Skeletal muscle satellite cell (primary cell): Measurements from ENCODE around the gene C11orf91.

ENCODE experiments used
- H3K27me3 ChIP-seq: 2 replicates; pipeline ENCODE4 v1.7.0; 2013; ENCODE audit warnings: low read length; ENCODE audit not compliant: control insufficient read depth, insufficient read depth
- H3K36me3 ChIP-seq: 2 replicates; pipeline ENCODE4 v1.7.0; 2013; ENCODE audit warnings: mild to moderate bottlenecking, control low read depth, low read length; ENCODE audit not compliant: insufficient read depth
- H3K4me1 ChIP-seq: 2 replicates; pipeline ENCODE4 v1.7.0; 2013; ENCODE audit warnings: low read length; ENCODE audit not compliant: control insufficient read depth, insufficient read depth
- H3K4me2 ChIP-seq: 2 replicates; pipeline ENCODE4 v1.7.0; 2013; ENCODE audit warnings: mild to moderate bottlenecking, low read length
- H3K4me3 ChIP-seq: 2 replicates; pipeline ENCODE4 v1.7.0; 2013; ENCODE audit warnings: low read length
- H3K9ac ChIP-seq: 2 replicates; pipeline ENCODE4 v1.7.0; 2013; ENCODE audit warnings: mild to moderate bottlenecking, low read depth, low read length, moderate library complexity
- H3K9me3 ChIP-seq: replicated peaks from 2 replicates; pipeline ENCODE4 v1.7.0; 2013; ENCODE audit warnings: mild to moderate bottlenecking, control low read depth, low read length

Gene C11orf91

DNA sequence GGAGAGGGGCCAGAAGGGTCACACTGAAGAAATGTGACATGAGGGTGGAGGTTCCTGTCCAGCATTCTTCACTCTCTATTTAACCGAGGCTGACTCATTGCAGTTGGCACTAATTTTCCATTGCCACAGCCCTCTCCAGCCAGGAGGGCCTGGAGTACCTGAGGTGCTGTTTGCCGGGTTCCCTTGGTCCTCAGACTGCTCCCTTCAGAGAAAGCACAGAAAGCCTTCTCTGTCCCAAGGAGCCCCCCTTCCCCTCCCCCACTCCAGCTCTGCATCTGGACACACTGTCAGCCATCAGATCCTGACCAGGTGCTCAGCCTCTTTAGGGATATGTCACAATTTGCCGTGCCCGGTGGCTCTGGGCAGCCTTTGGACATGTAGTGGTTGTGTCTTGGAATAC, 3.2 kb upstream of the C11orf91 start:
- Histone ChIP-seq H3K9me3 (no peaks in the 10 kb centered on the region), H3K4me3 (no peak overlapping the region), H3K36me3 (peaks cover 50% of the 10 kb centered on the region), H3K9ac (peak overlapping the region; percentile 92), H3K4me1 (peaks cover 93% of the 10 kb centered on the region), H3K4me2 (peak overlapping the region; percentile 17), H3K27me3 (no peaks in the 10 kb centered on the region)

- Histone ChIP-seq H3K9ac (peak overlapping the region; percentile 92), H3K4me1 (peaks cover 91% of the 10 kb centered on the region), H3K27me3 (no peaks in the 10 kb centered on the region)
Observed at GRCh38 chr11:33703234-33703633, 2.6 kb upstream of the C11orf91 start.

DNA sequence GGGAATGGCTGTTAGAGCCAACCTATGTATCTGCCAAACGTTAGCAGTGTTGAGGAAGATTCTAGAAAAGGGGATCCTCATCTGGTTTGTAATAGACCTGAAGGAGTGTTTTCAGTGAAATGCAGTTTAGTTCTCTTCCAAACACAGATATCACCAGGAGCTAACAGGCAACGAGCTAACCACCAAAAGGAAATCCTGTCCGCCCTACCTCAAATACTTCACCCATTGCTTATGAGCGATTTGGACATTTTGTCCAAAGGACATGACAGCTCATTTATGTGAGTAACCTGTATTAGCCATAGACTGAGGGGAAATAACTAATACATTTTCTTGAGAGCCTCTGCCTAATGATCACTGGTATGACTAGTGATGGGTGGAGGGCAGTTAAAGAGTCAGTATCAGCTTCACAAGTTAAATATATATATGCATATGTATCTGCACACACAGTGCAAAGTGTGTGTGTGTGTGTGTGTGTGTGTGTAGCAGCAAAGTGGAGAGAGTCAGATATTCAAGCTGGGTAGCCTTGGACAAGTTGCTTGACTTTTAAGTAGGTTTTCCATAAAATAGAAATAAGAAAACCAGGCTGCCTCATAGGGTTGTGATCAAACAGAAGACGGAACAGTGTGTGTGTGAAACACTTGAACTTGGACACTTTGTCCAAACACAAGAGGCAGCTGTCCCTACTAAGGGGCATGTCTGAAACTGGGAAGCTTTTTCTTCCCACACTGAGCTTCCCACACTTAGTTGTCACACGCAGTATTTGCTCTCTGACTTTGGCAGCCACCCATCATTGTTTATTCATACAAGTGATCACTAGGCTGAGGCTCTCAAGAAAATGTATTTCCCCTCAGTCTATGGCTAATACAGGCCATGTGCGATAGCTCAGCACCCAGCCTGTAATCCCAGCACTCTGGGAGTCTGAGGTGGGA, 940 bp upstream of the C11orf91 start:
- Histone ChIP-seq H3K4me2 (peak overlapping the region; percentile 80), H3K9ac (peak overlapping the region; percentile 92), H3K4me1 (peaks cover 76% of the 10 kb centered on the region), H3K4me3 (peak overlapping the region; percentile 57), H3K36me3 (peaks cover 30% of the 10 kb centered on the region), H3K27me3 (no peaks in the 10 kb centered on the region), H3K9me3 (no peaks in the 10 kb centered on the region)

More at GRCh38 chr11:33703234-33703633, 2.6 kb upstream of the C11orf91 start:
- Histone ChIP-seq H3K4me3 (no peak overlapping the region), H3K9me3 (no peaks in the 10 kb centered on the region), H3K36me3 (peaks cover 45% of the 10 kb centered on the region), H3K4me2 (no peak overlapping the region)

DNA sequence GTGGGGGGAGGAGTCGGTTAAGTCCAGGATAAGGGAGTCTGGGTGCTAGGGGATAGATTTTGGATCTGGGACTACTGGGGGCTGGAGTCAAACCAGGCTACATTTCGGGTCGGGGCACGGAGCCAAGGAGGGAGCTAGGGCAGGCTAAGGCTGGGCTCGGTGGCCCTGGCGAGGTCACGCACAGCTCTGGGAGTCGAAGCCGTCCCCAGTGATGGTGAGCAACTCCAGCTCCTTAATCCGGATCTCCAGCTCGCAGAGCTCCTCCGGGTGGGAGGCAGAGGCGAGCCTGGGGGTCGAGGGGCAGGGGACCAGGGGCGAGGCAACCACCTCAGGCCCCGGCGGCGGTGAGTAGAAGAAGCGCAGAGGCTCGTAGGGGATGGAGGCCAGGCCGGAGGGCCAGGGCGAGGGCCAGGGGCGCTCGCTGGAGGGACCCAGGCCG, 544 bp downstream of the C11orf91 start:
- Histone ChIP-seq H3K36me3 (peaks cover 16% of the 10 kb centered on the region), H3K27me3 (no peaks in the 10 kb centered on the region), H3K9me3 (no peaks in the 10 kb centered on the region), H3K4me1 (peaks cover 73% of the 10 kb centered on the region), H3K4me3 (peak overlapping the region; percentile 55), H3K4me2 (peak overlapping the region; percentile 74), H3K9ac (peak overlapping the region; percentile 79)

GRCh38 chr11:33699515-33700062, 1.0 kb downstream of the C11orf91 start:
- Histone ChIP-seq H3K9ac (peak overlapping the region; percentile 79), H3K27me3 (no peaks in the 10 kb centered on the region), H3K4me3 (peak overlapping the region; percentile 55), H3K4me1 (peaks cover 73% of the 10 kb centered on the region), H3K9me3 (no peaks in the 10 kb centered on the region), H3K36me3 (peaks cover 11% of the 10 kb centered on the region), H3K4me2 (peak overlapping the region; percentile 74)

- Histone ChIP-seq H3K9ac (no peak overlapping the region), H3K4me1 (peaks cover 73% of the 10 kb centered on the region), H3K27me3 (no peaks in the 10 kb centered on the region), H3K4me2 (no peak overlapping the region), H3K36me3 (peaks cover 4% of the 10 kb centered on the region), H3K4me3 (no peak overlapping the region), H3K9me3 (no peaks in the 10 kb centered on the region)
Observed at GRCh38 chr11:33698921-33699320, 1.7 kb downstream of the C11orf91 start.

DNA sequence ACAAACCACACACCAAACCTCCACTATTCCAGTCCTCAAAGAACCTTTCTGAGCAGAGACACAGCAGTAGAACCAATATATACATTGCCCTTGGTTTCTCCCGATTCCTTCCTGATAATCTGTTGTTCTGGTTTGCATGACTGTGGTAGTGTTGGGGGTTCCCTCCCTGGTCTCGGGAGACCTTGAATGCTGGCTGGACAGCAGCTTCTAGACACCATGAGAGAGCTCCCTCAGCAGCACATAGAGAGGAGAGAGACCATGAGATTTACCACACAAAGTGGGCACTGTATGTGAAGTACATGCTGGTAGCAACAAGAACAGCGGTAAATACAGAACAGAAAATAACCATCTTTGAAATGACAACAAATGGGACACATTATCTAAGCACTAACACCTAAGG, 2.6 kb downstream of the C11orf91 start:
- Histone ChIP-seq H3K4me1 (peaks cover 72% of the 10 kb centered on the region), H3K36me3 (peaks cover 3% of the 10 kb centered on the region), H3K9me3 (no peaks in the 10 kb centered on the region), H3K27me3 (no peaks in the 10 kb centered on the region), H3K9ac (no peak overlapping the region), H3K4me2 (no peak overlapping the region), H3K4me3 (no peak overlapping the region)

- no peaks in the 10 kb centered on the region for H3K9me3 ChIP-seq
- H3K4me3 ChIP-seq: no peak overlapping the region
- peaks cover 71% of the 10 kb centered on the region for H3K4me1 ChIP-seq
- no peaks in the 10 kb centered on the region for H3K27me3 ChIP-seq
- H3K4me2 ChIP-seq: no peak overlapping the region
- H3K36me3 ChIP-seq: no peaks in the 10 kb centered on the region
- no peak overlapping the region for H3K9ac ChIP-seq
Observed at GRCh38 chr11:33696931-33697638, 3.5 kb downstream of the C11orf91 start.

- Histone ChIP-seq H3K9ac (no peak overlapping the region), H3K36me3 (no peaks in the 10 kb centered on the region)
Observed at GRCh38 chr11:33696411-33696810, 4.2 kb downstream of the C11orf91 start.

GRCh38 chr11:33695051-33695566, 5.5 kb downstream of the C11orf91 start:
- Histone ChIP-seq H3K9me3 (no peaks in the 10 kb centered on the region), H3K4me1 (peaks cover 73% of the 10 kb centered on the region), H3K36me3 (no peaks in the 10 kb centered on the region), H3K4me3 (no peak overlapping the region), H3K27me3 (no peaks in the 10 kb centered on the region), H3K4me2 (no peak overlapping the region), H3K9ac (peak overlapping the region; percentile 23)

More at GRCh38 chr11:33696411-33696810, 4.2 kb downstream of the C11orf91 start:
- H3K4me3 ChIP-seq: no peak overlapping the region
- no peak overlapping the region for H3K4me2 ChIP-seq
- peaks cover 71% of the 10 kb centered on the region for H3K4me1 ChIP-seq
- H3K27me3 ChIP-seq: no peaks in the 10 kb centered on the region
- H3K9me3 ChIP-seq: no peaks in the 10 kb centered on the region
